ENCODE measurements around the gene MRPL44. TPM values are rescaled to one million over a fixed set of nuclear protein-coding genes. Genes with fewer than 3 reads are reported as not detected.
A peak's percentile ranks its signal among the peaks of the same experiment; 100 is the strongest.

The MRPL44 gene
- total and polyA plus RNA-seq, 2 of the 13 experiments (the other 11 are each of a cell fraction or from before 2014, with no cell fraction given), result 38.4 to 78.0 TPM

DNA sequence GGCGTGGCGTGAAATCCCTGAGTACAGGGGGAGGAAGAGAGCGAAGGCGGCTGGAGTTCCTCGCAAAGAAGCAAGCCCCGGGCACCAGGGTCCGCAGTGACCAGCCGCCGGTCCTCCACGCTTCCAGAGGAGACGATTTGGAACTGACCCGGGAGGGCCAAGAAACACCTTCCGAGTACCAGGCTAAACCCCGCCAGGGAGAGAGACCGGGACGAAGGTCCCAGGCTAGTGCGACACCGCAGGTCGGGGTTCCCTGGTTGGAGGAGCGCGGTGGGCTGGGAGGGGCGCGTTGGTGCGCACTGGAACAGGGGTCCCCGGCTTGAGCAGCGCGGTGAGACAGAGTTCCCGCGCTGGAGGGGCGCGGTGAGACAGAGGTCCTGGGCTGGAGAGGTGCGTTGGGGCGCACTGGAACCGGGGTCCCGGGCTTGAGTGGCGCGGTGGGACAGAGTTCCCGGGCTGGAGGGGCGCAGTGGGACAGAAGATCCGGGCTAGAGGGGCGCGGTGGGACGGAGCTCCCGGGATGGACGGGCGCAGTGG, 13.0 kb upstream of the MRPL44 start (continued):
- TF ChIP-seq, protein P1, sequence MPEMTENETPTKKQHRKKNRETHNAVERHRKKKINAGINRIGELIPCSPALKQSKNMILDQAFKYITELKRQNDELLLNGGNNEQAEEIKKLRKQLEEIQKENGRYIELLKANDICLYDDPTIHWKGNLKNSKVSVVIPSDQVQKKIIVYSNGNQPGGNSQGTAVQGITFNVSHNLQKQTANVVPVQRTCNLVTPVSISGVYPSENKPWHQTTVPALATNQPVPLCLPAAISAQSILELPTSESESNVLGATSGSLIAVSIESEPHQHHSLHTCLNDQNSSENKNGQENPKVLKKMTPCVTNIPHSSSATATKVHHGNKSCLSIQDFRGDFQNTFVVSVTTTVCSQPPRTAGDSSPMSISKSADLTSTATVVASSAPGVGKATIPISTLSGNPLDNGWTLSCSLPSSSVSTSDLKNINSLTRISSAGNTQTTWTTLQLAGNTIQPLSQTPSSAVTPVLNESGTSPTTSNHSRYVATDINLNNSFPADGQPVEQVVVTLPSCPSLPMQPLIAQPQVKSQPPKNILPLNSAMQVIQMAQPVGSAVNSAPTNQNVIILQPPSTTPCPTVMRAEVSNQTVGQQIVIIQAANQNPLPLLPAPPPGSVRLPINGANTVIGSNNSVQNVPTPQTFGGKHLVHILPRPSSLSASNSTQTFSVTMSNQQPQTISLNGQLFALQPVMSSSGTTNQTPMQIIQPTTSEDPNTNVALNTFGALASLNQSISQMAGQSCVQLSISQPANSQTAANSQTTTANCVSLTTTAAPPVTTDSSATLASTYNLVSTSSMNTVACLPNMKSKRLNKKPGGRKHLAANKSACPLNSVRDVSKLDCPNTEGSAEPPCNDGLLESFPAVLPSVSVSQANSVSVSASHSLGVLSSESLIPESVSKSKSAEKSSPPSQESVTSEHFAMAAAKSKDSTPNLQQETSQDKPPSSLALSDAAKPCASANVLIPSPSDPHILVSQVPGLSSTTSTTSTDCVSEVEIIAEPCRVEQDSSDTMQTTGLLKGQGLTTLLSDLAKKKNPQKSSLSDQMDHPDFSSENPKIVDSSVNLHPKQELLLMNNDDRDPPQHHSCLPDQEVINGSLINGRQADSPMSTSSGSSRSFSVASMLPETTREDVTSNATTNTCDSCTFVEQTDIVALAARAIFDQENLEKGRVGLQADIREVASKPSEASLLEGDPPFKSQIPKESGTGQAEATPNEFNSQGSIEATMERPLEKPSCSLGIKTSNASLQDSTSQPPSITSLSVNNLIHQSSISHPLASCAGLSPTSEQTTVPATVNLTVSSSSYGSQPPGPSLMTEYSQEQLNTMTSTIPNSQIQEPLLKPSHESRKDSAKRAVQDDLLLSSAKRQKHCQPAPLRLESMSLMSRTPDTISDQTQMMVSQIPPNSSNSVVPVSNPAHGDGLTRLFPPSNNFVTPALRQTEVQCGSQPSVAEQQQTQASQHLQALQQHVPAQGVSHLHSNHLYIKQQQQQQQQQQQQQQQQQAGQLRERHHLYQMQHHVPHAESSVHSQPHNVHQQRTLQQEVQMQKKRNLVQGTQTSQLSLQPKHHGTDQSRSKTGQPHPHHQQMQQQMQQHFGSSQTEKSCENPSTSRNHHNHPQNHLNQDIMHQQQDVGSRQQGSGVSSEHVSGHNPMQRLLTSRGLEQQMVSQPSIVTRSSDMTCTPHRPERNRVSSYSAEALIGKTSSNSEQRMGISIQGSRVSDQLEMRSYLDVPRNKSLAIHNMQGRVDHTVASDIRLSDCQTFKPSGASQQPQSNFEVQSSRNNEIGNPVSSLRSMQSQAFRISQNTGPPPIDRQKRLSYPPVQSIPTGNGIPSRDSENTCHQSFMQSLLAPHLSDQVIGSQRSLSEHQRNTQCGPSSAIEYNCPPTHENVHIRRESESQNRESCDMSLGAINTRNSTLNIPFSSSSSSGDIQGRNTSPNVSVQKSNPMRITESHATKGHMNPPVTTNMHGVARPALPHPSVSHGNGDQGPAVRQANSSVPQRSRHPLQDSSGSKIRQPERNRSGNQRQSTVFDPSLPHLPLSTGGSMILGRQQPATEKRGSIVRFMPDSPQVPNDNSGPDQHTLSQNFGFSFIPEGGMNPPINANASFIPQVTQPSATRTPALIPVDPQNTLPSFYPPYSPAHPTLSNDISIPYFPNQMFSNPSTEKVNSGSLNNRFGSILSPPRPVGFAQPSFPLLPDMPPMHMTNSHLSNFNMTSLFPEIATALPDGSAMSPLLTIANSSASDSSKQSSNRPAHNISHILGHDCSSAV (CRISPR knock-in tag; IDR thresholded peaks at IDR 0.05; ENCODE audit: borderline replicate concordance), result no peak
- TF ChIP-seq SRSF4 (IDR thresholded peaks at IDR 0.05; ENCODE audit: low read depth, low read length, poor library complexity, severe bottlenecking) (no peak), ZFP41 (CRISPR knock-in tag; IDR thresholded peaks at IDR 0.05; ENCODE audit: borderline replicate concordance) (no peak; the same call in 1 of the 2 replicates), ATF7-NPFF (CRISPR knock-in tag; IDR thresholded peaks at IDR 0.05; ENCODE audit: low read depth) (peak; percentile 70), ZNF567 (CRISPR knock-in tag; IDR thresholded peaks at IDR 0.05; ENCODE audit: borderline replicate concordance) (peak; percentile 79; the same call in 1 of the 2 replicates), SSRP1 (CRISPR knock-in tag; IDR thresholded peaks at IDR 0.05) (no peak), PLRG1 (conservative IDR thresholded peaks at IDR 0.05) (no peak), ZNF841 (CRISPR knock-in tag; IDR thresholded peaks at IDR 0.05; ENCODE audit: borderline replicate concordance) (no peak), ZNF101 (CRISPR knock-in tag; IDR thresholded peaks at IDR 0.05; ENCODE audit: borderline replicate concordance, low read depth) (0 out of 2 replicates have a peak, but pooled peaks have one; percentile 33), ZNF256 (CRISPR knock-in tag; conservative IDR thresholded peaks at IDR 0.05) (no peak), YEATS2 (CRISPR knock-in tag; IDR thresholded peaks at IDR 0.05; ENCODE audit: borderline replicate concordance) (no peak; the same call in 1 of the 2 replicates), NR3C1 (CRISPR knock-in tag; IDR thresholded peaks at IDR 0.05) (no peak)
- TF ChIP-seq, protein P2, sequence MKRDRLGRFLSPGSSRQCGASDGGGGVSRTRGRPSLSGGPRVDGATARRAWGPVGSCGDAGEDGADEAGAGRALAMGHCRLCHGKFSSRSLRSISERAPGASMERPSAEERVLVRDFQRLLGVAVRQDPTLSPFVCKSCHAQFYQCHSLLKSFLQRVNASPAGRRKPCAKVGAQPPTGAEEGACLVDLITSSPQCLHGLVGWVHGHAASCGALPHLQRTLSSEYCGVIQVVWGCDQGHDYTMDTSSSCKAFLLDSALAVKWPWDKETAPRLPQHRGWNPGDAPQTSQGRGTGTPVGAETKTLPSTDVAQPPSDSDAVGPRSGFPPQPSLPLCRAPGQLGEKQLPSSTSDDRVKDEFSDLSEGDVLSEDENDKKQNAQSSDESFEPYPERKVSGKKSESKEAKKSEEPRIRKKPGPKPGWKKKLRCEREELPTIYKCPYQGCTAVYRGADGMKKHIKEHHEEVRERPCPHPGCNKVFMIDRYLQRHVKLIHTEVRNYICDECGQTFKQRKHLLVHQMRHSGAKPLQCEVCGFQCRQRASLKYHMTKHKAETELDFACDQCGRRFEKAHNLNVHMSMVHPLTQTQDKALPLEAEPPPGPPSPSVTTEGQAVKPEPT (CRISPR knock-in tag; IDR thresholded peaks at IDR 0.05; ENCODE audit: low read depth), result peak; percentile 43; the same call in 1 of the 2 replicates
- TF ChIP-seq, protein P3, sequence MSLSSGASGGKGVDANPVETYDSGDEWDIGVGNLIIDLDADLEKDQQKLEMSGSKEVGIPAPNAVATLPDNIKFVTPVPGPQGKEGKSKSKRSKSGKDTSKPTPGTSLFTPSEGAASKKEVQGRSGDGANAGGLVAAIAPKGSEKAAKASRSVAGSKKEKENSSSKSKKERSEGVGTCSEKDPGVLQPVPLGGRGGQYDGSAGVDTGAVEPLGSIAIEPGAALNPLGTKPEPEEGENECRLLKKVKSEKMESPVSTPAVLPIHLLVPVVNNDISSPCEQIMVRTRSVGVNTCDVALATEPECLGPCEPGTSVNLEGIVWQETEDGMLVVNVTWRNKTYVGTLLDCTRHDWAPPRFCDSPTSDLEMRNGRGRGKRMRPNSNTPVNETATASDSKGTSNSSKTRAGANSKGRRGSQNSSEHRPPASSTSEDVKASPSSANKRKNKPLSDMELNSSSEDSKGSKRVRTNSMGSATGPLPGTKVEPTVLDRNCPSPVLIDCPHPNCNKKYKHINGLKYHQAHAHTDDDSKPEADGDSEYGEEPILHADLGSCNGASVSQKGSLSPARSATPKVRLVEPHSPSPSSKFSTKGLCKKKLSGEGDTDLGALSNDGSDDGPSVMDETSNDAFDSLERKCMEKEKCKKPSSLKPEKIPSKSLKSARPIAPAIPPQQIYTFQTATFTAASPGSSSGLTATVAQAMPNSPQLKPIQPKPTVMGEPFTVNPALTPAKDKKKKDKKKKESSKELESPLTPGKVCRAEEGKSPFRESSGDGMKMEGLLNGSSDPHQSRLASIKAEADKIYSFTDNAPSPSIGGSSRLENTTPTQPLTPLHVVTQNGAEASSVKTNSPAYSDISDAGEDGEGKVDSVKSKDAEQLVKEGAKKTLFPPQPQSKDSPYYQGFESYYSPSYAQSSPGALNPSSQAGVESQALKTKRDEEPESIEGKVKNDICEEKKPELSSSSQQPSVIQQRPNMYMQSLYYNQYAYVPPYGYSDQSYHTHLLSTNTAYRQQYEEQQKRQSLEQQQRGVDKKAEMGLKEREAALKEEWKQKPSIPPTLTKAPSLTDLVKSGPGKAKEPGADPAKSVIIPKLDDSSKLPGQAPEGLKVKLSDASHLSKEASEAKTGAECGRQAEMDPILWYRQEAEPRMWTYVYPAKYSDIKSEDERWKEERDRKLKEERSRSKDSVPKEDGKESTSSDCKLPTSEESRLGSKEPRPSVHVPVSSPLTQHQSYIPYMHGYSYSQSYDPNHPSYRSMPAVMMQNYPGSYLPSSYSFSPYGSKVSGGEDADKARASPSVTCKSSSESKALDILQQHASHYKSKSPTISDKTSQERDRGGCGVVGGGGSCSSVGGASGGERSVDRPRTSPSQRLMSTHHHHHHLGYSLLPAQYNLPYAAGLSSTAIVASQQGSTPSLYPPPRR (CRISPR knock-in tag; IDR thresholded peaks at IDR 0.05; ENCODE audit: borderline replicate concordance), result no peak

Data from HepG2 (cell line).